ENCODE results near the gene SEC61A2.
"Not testable (repeated sequence)": the region's sequence is repeated elsewhere in the genome, so short reads cannot be mapped to it uniquely, and the experiment has no call there.

SEC61A2 gene

DNA sequence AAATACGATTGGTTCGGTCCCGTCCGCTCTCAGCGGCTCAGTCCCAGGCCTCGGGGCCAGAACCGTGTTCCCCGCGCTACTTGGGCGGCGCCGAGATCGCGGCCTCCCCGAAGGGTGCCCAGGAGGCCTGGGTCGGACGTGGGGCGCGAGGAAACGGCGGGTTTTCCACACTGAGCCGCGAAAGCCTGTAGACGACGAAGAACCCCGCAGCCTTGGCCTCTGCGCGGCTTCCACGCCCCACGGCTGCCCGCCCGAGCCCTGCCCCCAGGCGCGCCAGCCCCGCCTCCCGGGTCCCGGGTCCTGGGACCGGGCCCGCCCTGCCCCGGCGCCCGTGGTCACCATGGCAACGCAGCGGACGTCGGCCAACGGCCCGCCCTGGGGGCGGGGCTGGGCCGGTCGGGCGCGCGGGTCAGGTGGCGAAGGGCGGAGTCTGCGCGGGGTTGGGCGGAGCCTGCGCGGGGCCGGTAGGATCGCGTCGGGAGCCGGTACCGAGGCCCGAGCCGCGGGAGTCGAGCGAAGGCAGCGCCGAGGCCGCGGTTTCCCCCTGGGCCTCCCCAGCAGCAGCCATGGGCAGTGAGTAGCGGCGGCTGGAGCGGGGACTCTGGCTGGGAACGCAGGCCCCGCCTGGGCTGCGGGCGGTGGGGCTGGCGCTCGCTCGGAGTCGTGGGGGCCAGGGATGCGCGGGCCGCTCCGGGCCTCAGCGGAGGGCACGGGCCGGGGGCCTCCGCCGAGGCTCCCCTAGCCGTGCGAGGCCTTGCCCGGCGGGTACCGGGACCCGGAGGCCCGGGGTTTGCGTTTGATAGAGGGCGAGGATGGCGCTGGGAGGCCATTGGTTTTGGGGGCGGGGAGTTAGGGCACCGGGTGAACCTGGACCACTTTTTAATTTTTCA is at the start of gene SEC61A2:
Gene SEC61A2 (plus strand): TSS at position 456 of the 890 bp plus-strand sequence. CDS start 111 bp downstream, at position 567.
- peak; percentile 93 for DNase-seq (ENCODE audit: low read depth, low spot score)

DNA sequence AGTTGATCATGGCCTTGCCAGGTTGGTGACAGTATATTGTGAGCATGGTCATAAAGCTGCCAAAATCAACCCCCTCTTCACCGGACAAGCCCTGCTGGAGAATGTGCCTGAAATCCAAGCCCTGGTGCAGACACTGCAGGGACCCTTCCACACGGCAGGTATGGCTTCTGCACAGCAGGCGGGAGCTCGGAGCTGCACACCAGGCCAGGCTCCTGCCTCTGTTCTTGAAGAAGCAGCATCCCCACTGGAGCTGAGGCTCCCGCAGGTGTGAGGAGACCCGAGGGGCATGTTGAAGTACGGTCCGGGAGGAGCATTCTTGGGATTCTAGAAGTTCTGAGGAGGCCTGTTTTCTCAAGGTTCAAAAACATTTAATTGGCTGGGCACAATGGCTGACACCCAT is 48.0 kb upstream of the SEC61A2 start:
- no peak for DNase-seq (ENCODE audit: low read depth, low spot score)

DNA sequence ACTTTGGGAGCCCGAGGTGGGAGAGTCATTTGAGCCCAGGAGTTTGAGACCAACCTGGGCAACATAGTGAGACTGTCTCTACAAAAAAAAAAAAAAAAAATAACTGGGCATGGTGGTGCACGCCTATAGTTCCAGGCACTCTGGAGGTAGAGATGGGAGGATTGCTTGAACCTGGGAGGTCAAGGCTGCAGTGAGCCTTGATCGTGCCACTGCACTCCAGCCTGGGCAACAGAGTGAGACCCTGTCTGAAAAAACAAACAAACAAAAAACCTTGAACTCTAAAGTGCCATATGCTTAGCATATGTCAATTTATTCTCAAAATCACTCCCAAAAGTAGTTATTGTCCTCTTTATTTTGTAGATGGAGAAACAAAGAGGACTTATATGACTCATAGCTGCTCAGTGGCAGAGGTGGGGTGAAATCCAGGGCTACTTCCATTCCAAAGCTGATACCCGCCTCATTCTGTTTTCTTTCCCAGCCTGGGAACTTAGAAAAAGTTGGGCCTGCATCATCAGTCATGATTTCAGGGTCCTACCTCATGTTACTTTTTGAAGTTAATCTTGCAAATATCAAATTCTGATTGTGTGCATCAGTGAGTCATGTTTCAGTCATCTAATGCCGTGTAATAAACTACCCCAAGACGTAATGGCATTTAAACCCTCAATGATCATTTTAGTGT is 47.5 kb upstream of the SEC61A2 start:
- no peak for DNase-seq (ENCODE audit: low read depth, low spot score)

DNA sequence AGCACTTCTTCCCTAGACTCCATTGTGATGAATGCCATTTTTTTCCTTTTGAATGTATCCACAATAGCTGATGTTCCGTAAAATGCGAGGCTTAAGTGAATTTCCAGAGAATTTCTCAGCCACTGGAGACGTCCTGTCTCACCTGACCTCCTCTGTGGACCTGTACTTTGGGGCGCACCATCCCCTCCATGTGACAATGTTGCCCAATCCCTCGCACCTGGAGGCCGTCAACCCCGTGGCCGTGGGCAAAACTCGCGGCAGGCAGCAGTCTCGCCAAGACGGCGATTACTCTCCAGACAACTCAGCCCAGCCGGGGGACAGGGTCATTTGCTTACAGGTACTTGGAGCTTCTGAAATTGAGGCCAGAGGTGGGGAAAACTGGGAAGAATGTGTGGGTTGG is 40.6 kb upstream of the SEC61A2 start:
- no peak for DNase-seq (ENCODE audit: low read depth, low spot score)

DNA sequence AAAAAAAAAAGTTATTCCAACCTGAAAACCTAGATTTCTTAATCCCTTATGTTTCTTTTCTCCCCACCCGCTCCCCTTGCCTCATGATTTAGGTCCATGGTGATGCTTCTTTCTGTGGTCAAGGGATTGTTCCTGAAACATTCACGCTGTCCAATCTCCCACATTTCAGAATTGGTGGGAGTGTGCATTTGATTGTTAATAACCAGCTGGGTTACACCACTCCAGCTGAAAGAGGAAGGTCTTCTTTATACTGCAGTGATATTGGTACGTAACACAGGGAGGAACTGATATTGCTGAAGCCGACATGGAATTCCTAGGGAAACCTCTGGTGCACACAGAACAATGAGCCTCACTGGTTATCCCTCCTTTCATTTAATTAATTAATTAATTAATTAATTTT is 38.1 kb upstream of the SEC61A2 start:
- DNase-seq (ENCODE audit: low read depth, low spot score), result no peak

- not testable (repeated sequence) for DNase-seq (ENCODE audit: low read depth, low spot score)
These were observed 32.1 kb upstream of the SEC61A2 start for GRCh38 chr10:12097361-12097760.

GRCh38 chr10:12097791-12098190 is 31.7 kb upstream of the SEC61A2 start:
- no peak for DNase-seq (ENCODE audit: low read depth, low spot score)

DNA sequence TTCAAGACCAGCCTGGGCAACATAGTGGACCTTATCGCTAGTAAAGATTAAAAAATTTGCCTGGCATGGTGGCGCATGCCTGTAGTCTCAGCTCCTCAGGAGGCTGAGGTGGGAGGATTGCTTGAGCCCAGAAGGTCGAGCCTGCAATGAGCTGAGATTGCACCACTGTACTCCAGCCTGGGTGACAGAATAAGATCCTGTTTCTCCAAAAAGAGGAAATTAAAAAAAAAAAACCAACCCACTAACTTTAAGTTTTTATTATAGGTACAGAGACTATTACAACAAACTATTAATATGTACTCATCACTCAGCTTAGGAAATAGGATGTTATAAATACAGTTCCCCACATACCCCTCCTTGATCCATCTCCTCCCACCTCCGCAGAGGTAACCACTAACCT is 30.5 kb upstream of the SEC61A2 start:
- no peak for DNase-seq (ENCODE audit: low read depth, low spot score)

GRCh38 chr10:12103802-12104201 is 25.7 kb upstream of the SEC61A2 start:
- no peak for DNase-seq (ENCODE audit: low read depth, low spot score)

DNA sequence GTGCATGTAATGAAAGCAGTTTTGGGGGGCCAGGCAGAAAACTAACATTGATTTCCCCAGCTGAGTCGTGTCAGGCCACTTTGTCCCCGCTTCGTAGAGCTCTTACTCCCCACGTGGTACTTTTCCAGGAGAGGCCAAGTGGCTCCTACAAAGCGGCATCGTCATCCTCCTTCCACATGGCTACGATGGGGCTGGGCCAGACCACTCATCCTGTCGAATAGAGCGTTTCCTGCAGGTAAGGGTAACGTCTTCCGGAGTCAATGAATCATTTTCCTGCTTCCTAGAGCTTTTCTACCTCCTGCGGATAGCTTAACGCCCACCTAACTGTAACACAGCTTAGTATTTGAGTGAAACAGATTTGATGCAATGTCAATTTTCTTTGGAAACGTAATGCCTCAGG is 21.7 kb upstream of the SEC61A2 start:
- no peak for DNase-seq (ENCODE audit: low read depth, low spot score)

- no peak for DNase-seq (ENCODE audit: low read depth, low spot score)
These were observed 20.2 kb upstream of the SEC61A2 start for GRCh38 chr10:12109286-12109685.

GRCh38 chr10:12111528-12111927 is 17.9 kb upstream of the SEC61A2 start:
- no peak for DNase-seq (ENCODE audit: low read depth, low spot score)

DNA sequence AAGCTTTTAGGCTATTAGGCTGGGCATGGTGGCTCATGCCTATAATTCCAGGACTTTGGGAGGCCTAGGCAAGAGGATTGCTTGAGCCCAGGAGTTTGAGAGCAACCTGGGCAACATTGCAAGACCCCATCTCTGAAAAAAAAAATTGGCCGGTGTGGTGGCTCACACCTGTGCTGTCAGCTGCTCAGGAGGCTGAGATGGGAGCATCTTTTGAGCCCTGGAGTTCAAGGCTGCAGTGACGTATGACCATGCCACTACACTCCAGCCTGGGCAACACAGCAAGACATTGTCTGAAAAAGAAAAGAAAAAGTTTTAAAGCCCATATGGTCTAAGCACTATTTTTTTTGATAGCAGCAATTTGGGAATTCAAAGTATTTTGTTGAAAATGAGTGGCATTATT is 15.8 kb upstream of the SEC61A2 start:
- no peak for DNase-seq (ENCODE audit: low read depth, low spot score)

GRCh38 chr10:12121673-12122072 is 7.8 kb upstream of the SEC61A2 start:
- DNase-seq (ENCODE audit: low read depth, low spot score), result no peak

DNA sequence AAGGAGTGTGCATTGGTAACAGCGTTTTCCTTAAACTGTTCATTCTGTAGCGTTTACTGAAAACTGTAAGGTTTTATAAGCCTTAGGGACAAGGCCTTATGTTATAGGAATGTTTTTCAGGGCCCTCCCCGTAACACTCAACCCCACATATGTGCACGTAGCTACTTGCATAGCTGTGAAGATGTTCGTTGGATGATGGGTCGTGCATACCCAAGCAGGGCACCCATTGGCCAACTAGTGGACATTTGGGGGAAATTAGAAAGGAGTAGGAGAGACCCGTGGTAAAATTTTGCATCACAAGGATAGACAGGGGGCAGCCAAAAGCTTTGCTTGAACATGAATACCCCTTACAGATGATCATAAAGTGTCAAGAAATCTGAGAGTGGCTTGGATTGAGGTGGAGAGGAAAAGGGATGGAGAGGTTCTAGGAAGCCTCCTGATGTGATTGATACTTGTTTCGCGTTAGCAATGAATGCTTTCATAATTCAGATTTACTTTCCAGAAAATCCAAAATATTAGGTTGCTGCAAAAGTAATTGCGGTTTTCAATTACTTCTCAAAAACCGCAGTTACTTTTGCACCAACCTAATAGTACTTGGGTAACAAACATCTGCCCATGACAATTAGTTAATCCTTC is 878 bp downstream of the SEC61A2 start:
- DNase-seq (ENCODE audit: low read depth, low spot score), result no peak

- no peak for DNase-seq (ENCODE audit: low read depth, low spot score)
These were observed 6.2 kb downstream of the SEC61A2 start for GRCh38 chr10:12135631-12136030.

DNA sequence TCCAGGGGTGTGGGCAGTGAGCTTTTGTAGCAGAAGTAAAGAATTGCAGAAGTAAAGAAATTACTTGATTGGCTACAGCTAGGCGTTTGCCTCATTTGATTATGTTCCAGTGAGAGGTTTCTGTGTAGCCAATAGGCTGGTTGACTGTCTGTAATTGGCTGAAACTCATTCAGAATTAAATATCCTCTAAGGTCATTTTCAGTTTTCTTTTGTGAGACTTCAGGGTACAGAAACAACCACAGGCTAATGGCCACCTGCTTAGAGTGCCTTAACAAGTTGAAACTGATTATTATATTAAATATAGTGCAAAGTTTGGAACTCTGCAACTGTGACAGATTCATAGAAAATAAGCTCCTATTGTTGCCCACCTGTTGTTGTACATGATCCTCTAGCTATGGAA is 10.6 kb downstream of the SEC61A2 start:
- DNase-seq (ENCODE audit: low read depth, low spot score), result no peak

- DNase-seq (ENCODE audit: low read depth, low spot score), result no peak
These were observed 15.1 kb downstream of the SEC61A2 start for GRCh38 chr10:12144538-12144937.

DNA sequence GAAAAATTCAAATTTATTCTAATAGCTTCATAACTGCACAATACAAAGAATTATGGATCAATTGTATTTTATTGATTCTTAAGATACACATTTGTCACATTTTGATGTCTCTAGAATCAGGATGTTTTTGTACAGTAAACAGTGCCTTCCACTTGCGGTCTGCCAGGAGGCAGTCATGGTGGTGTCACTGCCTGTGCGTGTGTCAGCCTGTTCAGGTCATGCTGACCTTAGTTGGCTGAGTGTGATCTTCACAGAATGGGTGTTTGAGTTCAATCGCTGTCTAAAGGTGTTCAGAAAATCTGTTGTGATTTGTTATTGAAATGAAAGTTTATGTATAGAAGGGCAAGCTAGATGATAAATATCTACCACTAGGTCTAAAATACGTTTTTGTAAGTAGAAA is 20.7 kb downstream of the SEC61A2 start:
- DNase-seq (ENCODE audit: low read depth, low spot score), result no peak

- DNase-seq (ENCODE audit: low read depth, low spot score), result no peak
These were observed 25.0 kb downstream of the SEC61A2 start for GRCh38 chr10:12154516-12154915.

GRCh38 chr10:12156367-12157123 is 27.1 kb downstream of the SEC61A2 start:
- no peak for DNase-seq (ENCODE audit: low read depth, low spot score)

GRCh38 chr10:12158111-12158510 is 28.6 kb downstream of the SEC61A2 start:
- DNase-seq (ENCODE audit: low read depth, low spot score), result no peak
